Parathyroid adenoma (tissue), 2 donors: Measurements from ENCODE around the gene GABRA4.

Source experiments
- H2AFZ ChIP-seq: fragments of 300-600 bp; sonication (generic); one replicate; pipeline ENCODE4 v1.7.0; 2017; ENCODE audit warnings: antibody characterized with exemption, mild to moderate bottlenecking
- H3K27ac ChIP-seq: fragments of 300-600 bp; sonication (generic); one replicate; pipeline ENCODE4 v1.7.0; 2017
- H3K27me3 ChIP-seq: fragments of 300-600 bp; sonication (generic); one replicate; pipeline ENCODE4 v1.7.0; 2017; ENCODE audit warnings: low read length; ENCODE audit not compliant: control insufficient read depth, insufficient read depth
- H3K36me3 ChIP-seq: fragments of 300-600 bp; sonication (generic); one replicate; pipeline ENCODE4 v1.7.0; 2017; ENCODE audit warnings: low read length; ENCODE audit not compliant: control insufficient read depth, insufficient read depth
- H3K4me1 ChIP-seq: fragments of 300-600 bp; sonication (generic); one replicate; pipeline ENCODE4 v1.7.0; 2017; ENCODE audit warnings: control low read depth
- H3K4me2 ChIP-seq: fragments of 300-600 bp; sonication (generic); one replicate; pipeline ENCODE4 v1.7.0; 2017; ENCODE audit warnings: low read length
- H3K4me3 ChIP-seq: fragments of 300-600 bp; sonication (generic); one replicate; pipeline ENCODE4 v1.7.0; 2017; ENCODE audit warnings: low read depth, low read length
- H3K79me2 ChIP-seq: fragments of 300-600 bp; sonication (generic); one replicate; pipeline ENCODE4 v1.7.0; 2017; ENCODE audit warnings: control low read depth
- H3K9ac ChIP-seq: fragments of 300-600 bp; sonication (generic); one replicate; pipeline ENCODE4 v1.7.0; 2017; ENCODE audit warnings: mild to moderate bottlenecking
- H3K9me3 ChIP-seq: fragments of 300-600 bp; sonication (generic); one replicate; pipeline ENCODE4 v1.7.0; 2017; ENCODE audit warnings: low read length; ENCODE audit not compliant: control insufficient read depth
- TF ChIP-seq, protein P1 (sequence below): fragments of 300-600 bp; sonication (generic); IDR thresholded peaks from one replicate; pipeline ENCODE4 v1.7.0; 2017; ENCODE audit warnings: antibody characterized with exemption, mild to moderate bottlenecking
- donor health status: primary hyperparathyroidism.

GABRA4 gene

DNA sequence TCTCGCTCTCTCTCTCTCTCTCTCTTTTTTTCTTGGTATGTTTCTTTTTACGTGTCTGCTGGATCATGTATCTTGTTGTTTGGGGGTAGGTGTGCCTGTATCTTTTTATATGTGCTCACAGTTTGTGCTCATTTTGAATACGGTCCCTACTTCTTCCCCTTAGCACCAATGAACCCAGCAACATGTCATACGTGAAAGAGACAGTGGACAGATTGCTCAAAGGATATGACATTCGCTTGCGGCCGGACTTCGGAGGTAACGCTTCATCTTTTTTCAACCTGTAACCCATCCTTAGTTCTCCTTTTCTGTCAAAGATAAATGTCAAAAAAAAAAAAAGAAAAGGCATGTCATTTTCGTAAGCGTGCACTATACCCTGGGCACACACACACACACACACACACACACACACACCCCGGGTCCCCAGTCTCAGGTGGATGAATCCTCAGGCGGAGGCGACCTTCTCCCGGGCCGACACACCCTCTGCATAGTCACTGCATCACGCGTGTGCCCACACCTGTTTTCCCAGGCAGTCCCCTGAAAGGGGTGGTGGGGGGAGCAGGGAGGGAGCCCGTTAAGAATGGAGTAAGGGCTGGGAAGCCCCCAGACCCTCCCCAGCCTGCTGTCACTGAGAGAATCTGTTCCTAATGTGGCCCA lies 38.5 kb upstream of the GABRA4 start:
- no peaks in the 10 kb centered on the region for H3K27me3 ChIP-seq
- H3K4me3 ChIP-seq, result peak overlapping the region; percentile 74
- H3K9me3 ChIP-seq, result no peaks in the 10 kb centered on the region
- H3K36me3 ChIP-seq, result peaks cover 2% of the 10 kb centered on the region
- no peaks in the 10 kb centered on the region for H3K4me1 ChIP-seq
- no peak overlapping the region for H3K9ac ChIP-seq
- H3K27ac ChIP-seq, result no peak overlapping the region
- no peak overlapping the region for H2AFZ ChIP-seq
- TF ChIP-seq, protein P1, sequence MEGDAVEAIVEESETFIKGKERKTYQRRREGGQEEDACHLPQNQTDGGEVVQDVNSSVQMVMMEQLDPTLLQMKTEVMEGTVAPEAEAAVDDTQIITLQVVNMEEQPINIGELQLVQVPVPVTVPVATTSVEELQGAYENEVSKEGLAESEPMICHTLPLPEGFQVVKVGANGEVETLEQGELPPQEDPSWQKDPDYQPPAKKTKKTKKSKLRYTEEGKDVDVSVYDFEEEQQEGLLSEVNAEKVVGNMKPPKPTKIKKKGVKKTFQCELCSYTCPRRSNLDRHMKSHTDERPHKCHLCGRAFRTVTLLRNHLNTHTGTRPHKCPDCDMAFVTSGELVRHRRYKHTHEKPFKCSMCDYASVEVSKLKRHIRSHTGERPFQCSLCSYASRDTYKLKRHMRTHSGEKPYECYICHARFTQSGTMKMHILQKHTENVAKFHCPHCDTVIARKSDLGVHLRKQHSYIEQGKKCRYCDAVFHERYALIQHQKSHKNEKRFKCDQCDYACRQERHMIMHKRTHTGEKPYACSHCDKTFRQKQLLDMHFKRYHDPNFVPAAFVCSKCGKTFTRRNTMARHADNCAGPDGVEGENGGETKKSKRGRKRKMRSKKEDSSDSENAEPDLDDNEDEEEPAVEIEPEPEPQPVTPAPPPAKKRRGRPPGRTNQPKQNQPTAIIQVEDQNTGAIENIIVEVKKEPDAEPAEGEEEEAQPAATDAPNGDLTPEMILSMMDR, result no peak
- no peaks in the 10 kb centered on the region for H3K79me2 ChIP-seq
- peak overlapping the region; percentile 97 for H3K4me2 ChIP-seq

DNA sequence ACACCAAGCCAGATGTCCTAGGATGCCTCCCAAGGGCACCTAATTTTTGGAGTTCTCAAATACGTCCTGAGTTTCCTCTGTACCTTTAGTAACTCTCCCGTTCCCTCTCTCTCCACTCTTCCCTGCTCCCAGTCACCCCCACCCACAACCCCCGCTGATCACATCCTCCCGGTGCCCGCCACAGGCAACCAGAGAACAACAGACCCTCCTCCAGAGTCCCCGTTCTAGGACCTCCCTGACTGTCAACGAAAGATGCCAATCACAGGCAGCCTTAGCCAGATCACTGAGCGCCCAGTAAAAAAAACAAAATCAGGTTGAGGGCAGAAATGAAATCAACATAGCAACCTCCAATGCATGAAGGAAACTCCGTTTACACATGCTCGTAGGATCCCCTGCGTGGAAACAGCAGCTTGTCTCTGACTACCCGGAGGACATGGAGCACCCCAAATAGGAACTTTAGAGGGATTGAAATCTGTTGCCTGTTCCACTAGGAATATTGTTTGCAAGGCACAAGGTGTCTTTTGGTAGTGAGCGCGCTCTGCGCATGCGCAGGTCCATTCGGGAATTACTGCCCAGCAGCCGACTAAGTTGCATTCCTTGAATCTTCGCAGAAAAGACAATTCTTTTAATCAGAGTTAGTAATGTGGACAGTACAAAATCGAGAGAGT lies 37.8 kb upstream of the GABRA4 start, which contains the start of gene GABRB1:
Gene GABRB1, plus strand, starts transcription at position 557 of the 668 bp plus-strand sequence.
- H3K27me3 ChIP-seq, result no peaks in the 10 kb centered on the region
- no peaks in the 10 kb centered on the region for H3K9me3 ChIP-seq
- H3K4me2 ChIP-seq, result peak within 1 kb of the TSS; percentile 97
- H3K4me1 ChIP-seq, result no peaks in the 10 kb centered on the region
- H3K36me3 ChIP-seq, result peaks cover 2% of the 10 kb centered on the region
- H3K9ac ChIP-seq, result no peak within 1 kb of the TSS
- peak within 1 kb of the TSS; percentile 74 for H3K4me3 ChIP-seq
- no peaks in the 10 kb centered on the region for H3K79me2 ChIP-seq
- TF ChIP-seq, protein P1, result no peak
- H2AFZ ChIP-seq, result no peak within 1 kb of the TSS
- no peak within 1 kb of the TSS for H3K27ac ChIP-seq

DNA sequence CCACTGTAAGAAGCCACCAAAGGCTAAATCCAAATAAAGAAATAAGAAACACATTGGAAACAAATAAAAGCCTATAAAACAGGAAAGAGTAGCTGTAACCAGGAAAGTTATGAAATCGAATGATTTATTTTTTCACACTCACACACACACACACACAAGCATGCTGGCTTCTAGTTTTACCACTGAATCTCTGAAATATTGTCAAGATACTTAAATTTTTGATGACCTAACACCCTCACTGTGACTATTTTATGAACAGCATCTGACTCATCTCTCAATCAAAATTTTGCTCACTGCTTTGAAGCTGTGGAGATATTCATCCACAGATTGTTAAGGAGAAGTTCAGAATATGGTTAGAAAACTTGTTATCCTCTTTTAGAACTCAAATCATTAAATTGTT lies 24.1 kb upstream of the GABRA4 start:
- H3K4me3 ChIP-seq, result no peak overlapping the region
- H3K27me3 ChIP-seq, result no peaks in the 10 kb centered on the region
- H3K4me1 ChIP-seq, result no peaks in the 10 kb centered on the region
- H2AFZ ChIP-seq, result no peak overlapping the region
- no peak overlapping the region for H3K9ac ChIP-seq
- H3K9me3 ChIP-seq, result no peaks in the 10 kb centered on the region
- no peaks in the 10 kb centered on the region for H3K36me3 ChIP-seq
- H3K27ac ChIP-seq, result no peak overlapping the region
- TF ChIP-seq, protein P1, result no peak
- H3K79me2 ChIP-seq, result no peaks in the 10 kb centered on the region
- H3K4me2 ChIP-seq, result no peak overlapping the region

DNA sequence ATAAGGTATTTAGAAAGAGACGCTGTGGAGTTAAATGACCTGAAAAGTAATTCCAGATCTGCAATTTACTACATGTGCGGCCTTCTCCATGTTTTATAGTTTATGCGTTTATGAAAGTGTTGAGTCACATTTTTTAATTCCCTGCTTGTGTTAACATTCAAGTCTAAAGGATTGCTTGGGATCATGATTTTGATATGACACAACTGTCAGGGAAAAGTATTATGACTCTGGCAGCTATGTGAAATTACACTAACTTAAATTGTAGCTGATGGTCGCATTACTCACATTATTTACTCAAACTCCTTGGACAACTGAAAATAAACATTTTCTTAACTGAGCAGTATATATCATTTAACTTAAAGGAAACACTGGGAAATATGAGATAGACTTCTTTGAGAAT lies 23.7 kb upstream of the GABRA4 start:
- no peak overlapping the region for H3K4me3 ChIP-seq
- no peaks in the 10 kb centered on the region for H3K27me3 ChIP-seq
- H3K4me1 ChIP-seq, result no peaks in the 10 kb centered on the region
- H3K9ac ChIP-seq, result no peak overlapping the region
- TF ChIP-seq, protein P1, result no peak
- no peak overlapping the region for H3K27ac ChIP-seq
- H3K9me3 ChIP-seq, result no peaks in the 10 kb centered on the region
- no peak overlapping the region for H2AFZ ChIP-seq
- no peaks in the 10 kb centered on the region for H3K36me3 ChIP-seq
- no peaks in the 10 kb centered on the region for H3K79me2 ChIP-seq
- H3K4me2 ChIP-seq, result no peak overlapping the region
